Uterus (tissue), 2 donors: ENCODE measurements around the gene CRNKL1.

Source experiments
- POLR2A ChIP-seq, 2 donors: fragments of 450-650 bp; IDR thresholded peaks; one replicate each; pipeline ENCODE4 v1.6.1; 2016; ENCODE audit warnings: antibody characterized with exemption in 2 of 2, mild to moderate bottlenecking in 1 of 2, moderate library complexity in 1 of 2
- TF ChIP-seq, protein P1 (sequence below), 4 experiments: fragments of 200-600 bp in 2 of 4; fragments of 450-650 bp in 2 of 4; sonication (generic) in 2 of 4; IDR thresholded peaks; one replicate each; pipeline ENCODE4 v1.5.1; 2016 to 2019; ENCODE audit warnings: antibody characterized with exemption in 4 of 4, mild to moderate bottlenecking in 2 of 4, moderate library complexity in 1 of 4

DNA sequence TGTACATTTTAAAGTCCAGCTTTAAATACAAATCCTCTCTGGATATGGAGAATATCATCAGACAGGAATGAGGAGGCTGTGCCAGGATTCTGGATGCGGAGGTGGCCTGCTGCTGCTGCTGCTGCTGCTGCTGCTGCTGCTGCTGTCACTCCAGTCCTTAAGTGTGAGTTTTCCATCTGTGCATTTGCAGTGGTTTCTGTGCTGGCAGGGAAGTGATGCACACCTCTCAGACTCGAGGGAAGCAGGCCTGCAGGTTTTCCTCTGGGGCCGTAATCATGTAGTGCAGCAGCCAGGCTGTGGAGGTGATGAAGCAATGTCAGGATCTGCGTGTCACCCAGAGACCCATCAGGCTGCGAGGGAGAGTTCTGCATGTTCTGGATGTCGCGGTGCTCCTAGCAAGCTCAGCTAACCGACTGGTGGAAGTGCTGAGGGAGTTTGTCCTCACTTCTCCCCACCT is 32.1 kb upstream of the CRNKL1 start:
- TF ChIP-seq, protein P1, sequence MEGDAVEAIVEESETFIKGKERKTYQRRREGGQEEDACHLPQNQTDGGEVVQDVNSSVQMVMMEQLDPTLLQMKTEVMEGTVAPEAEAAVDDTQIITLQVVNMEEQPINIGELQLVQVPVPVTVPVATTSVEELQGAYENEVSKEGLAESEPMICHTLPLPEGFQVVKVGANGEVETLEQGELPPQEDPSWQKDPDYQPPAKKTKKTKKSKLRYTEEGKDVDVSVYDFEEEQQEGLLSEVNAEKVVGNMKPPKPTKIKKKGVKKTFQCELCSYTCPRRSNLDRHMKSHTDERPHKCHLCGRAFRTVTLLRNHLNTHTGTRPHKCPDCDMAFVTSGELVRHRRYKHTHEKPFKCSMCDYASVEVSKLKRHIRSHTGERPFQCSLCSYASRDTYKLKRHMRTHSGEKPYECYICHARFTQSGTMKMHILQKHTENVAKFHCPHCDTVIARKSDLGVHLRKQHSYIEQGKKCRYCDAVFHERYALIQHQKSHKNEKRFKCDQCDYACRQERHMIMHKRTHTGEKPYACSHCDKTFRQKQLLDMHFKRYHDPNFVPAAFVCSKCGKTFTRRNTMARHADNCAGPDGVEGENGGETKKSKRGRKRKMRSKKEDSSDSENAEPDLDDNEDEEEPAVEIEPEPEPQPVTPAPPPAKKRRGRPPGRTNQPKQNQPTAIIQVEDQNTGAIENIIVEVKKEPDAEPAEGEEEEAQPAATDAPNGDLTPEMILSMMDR (IDR thresholded peaks at IDR 0.05) = no peak
- no peak for TF ChIP-seq POLR2A (IDR thresholded peaks at IDR 0.05)
